ENCODE results near the gene CEP131. TPM values are rescaled to one million over a fixed set of nuclear protein-coding genes. Genes with fewer than 3 reads are reported as not detected.
"Not testable (repeated sequence)": the region's sequence is repeated elsewhere in the genome, so short reads cannot be mapped to it uniquely, and the experiment has no call there.

The CEP131 gene
- total RNA-seq, 1 donor from 2014 or later, result 28.7 TPM

- TF ChIP-seq, protein P1, sequence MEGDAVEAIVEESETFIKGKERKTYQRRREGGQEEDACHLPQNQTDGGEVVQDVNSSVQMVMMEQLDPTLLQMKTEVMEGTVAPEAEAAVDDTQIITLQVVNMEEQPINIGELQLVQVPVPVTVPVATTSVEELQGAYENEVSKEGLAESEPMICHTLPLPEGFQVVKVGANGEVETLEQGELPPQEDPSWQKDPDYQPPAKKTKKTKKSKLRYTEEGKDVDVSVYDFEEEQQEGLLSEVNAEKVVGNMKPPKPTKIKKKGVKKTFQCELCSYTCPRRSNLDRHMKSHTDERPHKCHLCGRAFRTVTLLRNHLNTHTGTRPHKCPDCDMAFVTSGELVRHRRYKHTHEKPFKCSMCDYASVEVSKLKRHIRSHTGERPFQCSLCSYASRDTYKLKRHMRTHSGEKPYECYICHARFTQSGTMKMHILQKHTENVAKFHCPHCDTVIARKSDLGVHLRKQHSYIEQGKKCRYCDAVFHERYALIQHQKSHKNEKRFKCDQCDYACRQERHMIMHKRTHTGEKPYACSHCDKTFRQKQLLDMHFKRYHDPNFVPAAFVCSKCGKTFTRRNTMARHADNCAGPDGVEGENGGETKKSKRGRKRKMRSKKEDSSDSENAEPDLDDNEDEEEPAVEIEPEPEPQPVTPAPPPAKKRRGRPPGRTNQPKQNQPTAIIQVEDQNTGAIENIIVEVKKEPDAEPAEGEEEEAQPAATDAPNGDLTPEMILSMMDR (conservative IDR thresholded peaks at IDR 0.05; ENCODE audit: low read depth, low read length), result no peak
- DNase-seq (ENCODE audit: low read depth), result no peak
- H3K4me3 ChIP-seq (ENCODE audit: low read depth, low read length), result no peak overlapping the region
Measured at GRCh38 chr17:81147701-81148100, 75.1 kb downstream of the CEP131 start.

DNA sequence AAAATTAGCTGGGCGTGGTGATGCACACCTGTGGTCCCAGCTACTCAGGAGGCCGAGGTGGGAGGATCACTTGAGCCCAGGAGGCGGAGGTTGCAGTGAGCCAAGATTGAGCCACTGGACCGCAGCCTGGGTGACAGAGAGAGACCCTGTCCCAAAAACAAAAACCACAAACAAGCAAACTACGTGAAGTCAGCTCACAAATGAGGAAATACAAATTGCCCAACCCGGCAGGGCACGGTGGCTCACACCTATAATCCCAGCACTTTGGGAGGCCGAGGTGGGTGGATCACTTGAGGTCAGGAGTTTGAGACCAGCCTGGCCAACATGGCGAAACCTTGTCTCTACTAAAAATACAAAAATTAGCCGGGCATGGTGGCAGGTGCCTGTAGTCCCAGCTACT, 76.6 kb downstream of the CEP131 start:
- DNase-seq (ENCODE audit: low read depth); H3K4me3 ChIP-seq (ENCODE audit: low read depth, low read length): not testable (repeated sequence)

DNA sequence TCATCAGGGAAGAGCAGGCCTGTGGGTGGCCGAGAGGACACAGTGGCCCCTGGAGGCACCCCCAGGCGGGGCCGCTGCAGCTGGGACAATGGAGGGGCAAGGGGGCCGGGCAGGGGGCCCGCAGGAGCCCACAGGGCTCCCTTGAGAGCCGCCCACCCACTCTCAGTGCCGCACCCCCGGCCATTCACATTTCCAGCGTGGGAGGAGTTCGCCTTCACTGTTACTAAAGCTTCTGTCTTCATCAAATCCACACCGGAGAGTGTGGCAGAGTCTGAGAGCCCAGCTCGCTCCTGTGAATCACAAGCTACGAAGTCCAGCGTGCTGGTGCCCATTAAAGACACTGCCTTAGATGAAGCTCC, 78.4 kb downstream of the CEP131 start:
- H3K4me3 ChIP-seq (ENCODE audit: low read depth, low read length), result no peak overlapping the region
- DNase-seq (ENCODE audit: low read depth), result no peak
- TF ChIP-seq, protein P1 (conservative IDR thresholded peaks at IDR 0.05; ENCODE audit: low read depth, low read length), result no peak

DNA sequence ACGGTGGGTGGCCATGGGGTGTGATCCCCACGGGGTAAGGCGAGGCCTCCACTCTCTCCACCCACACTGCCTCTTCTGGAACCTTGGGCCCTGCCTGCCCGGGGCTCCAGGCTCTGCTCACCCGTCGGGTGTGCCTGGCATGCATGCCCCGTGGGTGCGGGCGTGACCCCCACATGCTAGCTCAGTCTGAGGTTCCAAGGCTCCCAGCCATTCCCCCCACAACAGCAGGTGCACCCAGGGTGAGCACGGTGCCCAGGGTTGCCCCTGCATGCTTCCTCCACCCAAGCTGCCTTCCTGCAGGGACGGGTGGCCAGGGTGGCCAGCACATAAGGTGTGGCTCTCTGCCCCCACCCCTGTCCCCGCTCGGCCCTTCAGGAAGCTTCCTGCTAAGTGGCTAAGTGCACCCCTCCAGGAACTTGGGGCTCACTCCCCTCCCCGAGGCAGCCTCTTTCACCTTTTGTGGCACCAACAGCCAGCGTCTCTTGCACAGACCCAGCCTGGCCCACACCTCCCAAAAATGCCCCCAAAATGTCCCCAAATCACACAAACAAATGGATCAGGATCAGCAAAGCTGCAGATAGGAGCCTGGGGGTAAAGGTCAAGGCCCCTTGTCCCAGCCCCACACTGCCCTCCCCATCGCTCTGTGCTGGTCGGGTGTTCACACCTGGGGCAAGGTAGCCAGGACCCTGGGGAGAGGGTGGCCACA, 78.9 kb downstream of the CEP131 start:
- no peak overlapping the region for H3K4me3 ChIP-seq (ENCODE audit: low read depth, low read length)
- no peak for DNase-seq (ENCODE audit: low read depth)
- TF ChIP-seq, protein P1 (conservative IDR thresholded peaks at IDR 0.05; ENCODE audit: low read depth, low read length), result no peak

- no peak overlapping the region for H3K4me3 ChIP-seq (ENCODE audit: low read depth, low read length)
- TF ChIP-seq, protein P1 (conservative IDR thresholded peaks at IDR 0.05; ENCODE audit: low read depth, low read length), result no peak
- DNase-seq (ENCODE audit: low read depth), result no peak
Measured at GRCh38 chr17:81143200-81143527, 79.6 kb downstream of the CEP131 start.

- TF ChIP-seq, protein P1 (conservative IDR thresholded peaks at IDR 0.05; ENCODE audit: low read depth, low read length), result peak; percentile 73
- DNase-seq (ENCODE audit: low read depth), result peak; percentile 2
- H3K4me3 ChIP-seq (ENCODE audit: low read depth, low read length), result no peak overlapping the region
Measured at GRCh38 chr17:81142301-81143199, 80.2 kb downstream of the CEP131 start.

DNA sequence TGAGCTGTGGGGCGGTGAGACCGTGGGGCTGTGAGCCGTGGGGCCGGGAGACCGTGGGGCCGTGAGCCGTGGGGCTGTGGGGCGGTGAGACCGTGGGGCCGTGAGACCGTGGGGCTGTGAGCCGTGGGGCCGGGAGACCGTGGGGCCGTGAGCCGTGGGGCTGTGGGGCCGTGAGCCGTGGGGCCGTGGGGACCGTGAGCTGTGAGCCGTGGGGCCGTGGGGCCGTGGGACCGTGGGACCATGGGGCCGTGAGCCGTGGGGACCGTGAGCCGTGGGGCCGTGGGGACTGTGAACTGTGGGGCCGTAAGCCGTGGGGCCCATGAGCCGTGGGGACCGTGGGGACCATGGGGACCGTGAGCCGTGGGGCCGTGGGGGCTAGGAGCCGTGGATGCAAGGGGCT, 82.1 kb downstream of the CEP131 start:
- no peak for DNase-seq (ENCODE audit: low read depth)
- H3K4me3 ChIP-seq (ENCODE audit: low read depth, low read length), result no peak overlapping the region
- TF ChIP-seq, protein P1 (conservative IDR thresholded peaks at IDR 0.05; ENCODE audit: low read depth, low read length), result no peak

Measured in epithelial cell of proximal tubule (primary cell).